Natural killer cell (primary cell): Measurements from ENCODE around the gene DCST1. TPM values are rescaled to one million over a fixed set of nuclear protein-coding genes. Genes with fewer than 3 reads are reported as not detected.

Experiments
- ATAC-seq, 3 donors: fragments of 150-1000 bp in 2 of 3; fragments of 200-7000 bp in 1 of 3; cut with Tn5 transposase; 1 replicate in 1 of 3; 2 replicates in 2 of 3; pipeline ENCODE4 v1.10.0; 2021; ENCODE audit warnings: mild to moderate bottlenecking in 2 of 3, moderate library complexity in 2 of 3
- DNase-seq, 2 donors: peaks; one replicate each; pipeline versions ENCODE4 v3.0.0 to v3.0.0-alpha.2; 2013 to 2021; ENCODE audit warnings: mixed read lengths in 1 of 2
- H3K27ac ChIP-seq: one replicate; pipeline ENCODE4 v1.5.1; 2013; ENCODE audit warnings: mild to moderate bottlenecking, low read length
- H3K27me3 ChIP-seq: one replicate; pipeline ENCODE4 v1.6.1; 2013; ENCODE audit warnings: low read length; ENCODE audit not compliant: control insufficient read depth, insufficient read depth
- H3K36me3 ChIP-seq: one replicate; pipeline ENCODE4 v1.6.1; 2013; ENCODE audit warnings: low read length; ENCODE audit not compliant: control insufficient read depth, insufficient read depth
- H3K4me1 ChIP-seq: one replicate; pipeline ENCODE4 v1.6.1; 2013; ENCODE audit warnings: low read length; ENCODE audit not compliant: control insufficient read depth, insufficient read depth
- H3K4me3 ChIP-seq: one replicate; pipeline ENCODE4 v1.5.1; 2013; ENCODE audit warnings: low read length
- H3K9me3 ChIP-seq: one replicate; pipeline ENCODE4 v1.6.1; 2013; ENCODE audit warnings: low read length; ENCODE audit not compliant: control insufficient read depth, insufficient read depth
- H3K27ac Mint-ChIP-seq, 2 donors: one replicate each; pipeline ENCODE4 v1.8.0; 2022; ENCODE audit warnings: mild to moderate bottlenecking in 2 of 2, mixed read lengths in 2 of 2, moderate library complexity in 1 of 2
- H3K27me3 Mint-ChIP-seq, 2 donors: one replicate each; pipeline ENCODE4 v1.8.0; 2022; ENCODE audit warnings: low read depth in 2 of 2, mixed read lengths in 2 of 2
- H3K36me3 Mint-ChIP-seq: one replicate; pipeline ENCODE4 v1.8.0; 2022; ENCODE audit warnings: mixed read lengths
- H3K4me1 Mint-ChIP-seq, 2 donors: one replicate each; pipeline ENCODE4 v1.8.0; 2022; ENCODE audit warnings: mixed read lengths in 2 of 2
- H3K4me3 Mint-ChIP-seq: one replicate; pipeline ENCODE4 v1.8.0; 2022; ENCODE audit warnings: mild to moderate bottlenecking, moderate library complexity, mixed read lengths
- H3K9me3 Mint-ChIP-seq, 2 donors: one replicate each; pipeline ENCODE4 v1.8.0; 2022; ENCODE audit warnings: mixed read lengths in 2 of 2
- WGBS: methylation state at CpG from one replicate; pipeline ENCODE4 v1.1.7; 2013; ENCODE audit warnings: missing lambda C conversion rate; ENCODE audit not compliant: insufficient coverage; 5-methylcytosine and 5-hydroxymethylcytosine counted together
- intact Hi-C: fragments of 100-400 bp; cut with micrococcal nuclease; formaldehyde crosslinking; loops from one replicate; pipeline ENCODE4 v1.14.2; 2022
- total RNA-seq, 4 donors: library from RNA; stranded (reverse); fragments of 120-200 nt in 1 of 4; gene quantifications; one replicate each; pipeline versions ENCODE4 v1.2.3 to v1.2.4, GENCODE V29; 2013 to 2022
- TF ChIP-seq, protein P1 (sequence below): fragments of 200-600 bp; IDR thresholded peaks from one replicate; pipeline ENCODE4 v1.8.0; 2022; ENCODE audit warnings: antibody characterized with exemption

The DCST1 gene
- total RNA-seq, 3 donors from 2014 or later (not counting 1 experiment from before 2014, with no cell fraction given) = 0.35 to 0.60 TPM; not detected in 1

DNA sequence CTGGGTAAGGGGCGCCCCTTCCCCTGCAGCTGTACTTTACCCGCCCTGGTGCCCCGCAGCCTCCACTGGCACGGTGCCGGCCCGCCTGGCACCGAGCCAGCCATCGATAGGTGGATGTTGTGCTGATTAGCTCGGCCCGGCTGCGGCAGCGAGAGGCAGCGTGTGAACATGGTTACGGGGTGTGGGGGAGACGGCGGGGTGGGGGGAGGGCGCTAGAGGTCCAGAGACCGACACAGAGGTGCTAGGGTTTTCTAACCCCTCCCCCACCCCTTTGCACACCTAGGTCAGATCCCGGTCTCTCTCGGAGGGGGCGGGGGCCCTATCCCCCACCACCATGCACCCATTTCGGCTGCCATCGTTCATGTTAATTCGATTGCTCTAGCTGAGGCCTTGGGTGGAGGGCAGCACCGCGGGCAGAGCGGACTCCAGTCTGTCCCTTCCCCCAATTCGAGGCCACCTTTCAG, 36.6 kb downstream of the DCST1 start:
- Mint-ChIP-seq H3K27ac (peak overlapping the region in 1 of 2 donors; percentile 33), H3K36me3 (no peaks in the 10 kb centered on the region), H3K9me3 (no peaks in the 10 kb centered on the region), H3K4me1 (peaks cover 6 to 40% of the 10 kb centered on the region in 2 donors), H3K27me3 (no peaks in the 10 kb centered on the region), H3K4me3 (peak overlapping the region; percentile 72)
- intact Hi-C loops = loop anchor here (2.0 kb wide), 1 partner anchor 15 kb away; no protein-coding TSS in a partner anchor
- H3K36me3 ChIP-seq = peaks cover 5% of the 10 kb centered on the region
- H3K27me3 ChIP-seq = no peaks in the 10 kb centered on the region
- ATAC-seq = no peak
- no peak for DNase-seq
- H3K27ac ChIP-seq = peak overlapping the region; percentile 46
- H3K4me3 ChIP-seq = peak overlapping the region; percentile 26
- TF ChIP-seq, protein P1, sequence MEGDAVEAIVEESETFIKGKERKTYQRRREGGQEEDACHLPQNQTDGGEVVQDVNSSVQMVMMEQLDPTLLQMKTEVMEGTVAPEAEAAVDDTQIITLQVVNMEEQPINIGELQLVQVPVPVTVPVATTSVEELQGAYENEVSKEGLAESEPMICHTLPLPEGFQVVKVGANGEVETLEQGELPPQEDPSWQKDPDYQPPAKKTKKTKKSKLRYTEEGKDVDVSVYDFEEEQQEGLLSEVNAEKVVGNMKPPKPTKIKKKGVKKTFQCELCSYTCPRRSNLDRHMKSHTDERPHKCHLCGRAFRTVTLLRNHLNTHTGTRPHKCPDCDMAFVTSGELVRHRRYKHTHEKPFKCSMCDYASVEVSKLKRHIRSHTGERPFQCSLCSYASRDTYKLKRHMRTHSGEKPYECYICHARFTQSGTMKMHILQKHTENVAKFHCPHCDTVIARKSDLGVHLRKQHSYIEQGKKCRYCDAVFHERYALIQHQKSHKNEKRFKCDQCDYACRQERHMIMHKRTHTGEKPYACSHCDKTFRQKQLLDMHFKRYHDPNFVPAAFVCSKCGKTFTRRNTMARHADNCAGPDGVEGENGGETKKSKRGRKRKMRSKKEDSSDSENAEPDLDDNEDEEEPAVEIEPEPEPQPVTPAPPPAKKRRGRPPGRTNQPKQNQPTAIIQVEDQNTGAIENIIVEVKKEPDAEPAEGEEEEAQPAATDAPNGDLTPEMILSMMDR = no peak
- peaks cover 37% of the 10 kb centered on the region for H3K4me1 ChIP-seq
- 68% methylated on average over 27 of the region's 28 CpGs for WGBS
- H3K9me3 ChIP-seq = no peaks in the 10 kb centered on the region

DNA sequence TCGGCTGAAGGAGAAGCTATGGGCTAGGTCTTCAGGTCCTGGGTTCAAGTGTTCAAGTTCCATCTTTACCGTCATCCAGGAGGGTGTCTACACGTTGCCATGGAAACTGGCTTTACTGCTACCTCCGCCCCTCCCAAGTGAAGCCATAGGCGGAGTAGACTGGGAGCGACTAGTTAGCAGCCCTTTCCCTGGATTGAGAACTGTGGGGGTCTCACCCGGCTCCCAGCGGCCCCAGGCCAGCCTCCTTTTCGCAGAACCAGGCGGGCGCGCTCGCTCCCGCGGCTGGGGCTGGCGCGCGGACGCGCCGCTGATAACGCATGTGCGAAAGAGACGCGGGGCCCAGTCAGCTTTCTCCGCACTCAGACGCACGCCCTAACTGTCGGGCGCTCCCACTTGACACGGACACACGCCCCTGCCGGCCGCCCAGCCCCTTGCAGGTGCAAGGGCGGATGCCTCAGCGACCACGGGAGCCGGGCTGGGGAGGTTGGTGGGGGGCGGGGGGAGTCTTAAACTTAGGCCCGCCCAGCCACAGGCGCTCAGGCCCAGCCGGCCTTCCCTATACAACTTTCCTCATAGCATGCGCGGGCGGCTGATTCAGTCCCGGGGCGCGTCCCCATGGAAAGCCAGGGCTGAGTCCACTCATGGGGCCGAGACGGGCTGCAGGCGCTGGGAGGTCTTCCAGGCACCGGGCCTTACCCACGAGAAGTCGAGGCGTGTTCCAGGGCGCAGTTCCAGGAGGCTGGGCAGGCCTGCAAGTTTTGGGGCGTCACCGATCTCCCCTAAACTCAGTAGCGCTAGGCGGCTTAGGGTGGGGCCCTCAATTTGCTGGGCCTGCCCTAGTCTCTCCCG, 37.3 kb downstream of the DCST1 start:
- H3K9me3 Mint-ChIP-seq = no peaks in the 10 kb centered on the region
- TF ChIP-seq, protein P1 = peak; percentile 59
- no peaks in the 10 kb centered on the region for H3K27me3 Mint-ChIP-seq
- DNase-seq = peak; percentile 74 to 89
- WGBS = 10% methylated on average over 60 of the region's 61 CpGs
- peak overlapping the region; percentile 72 for H3K4me3 Mint-ChIP-seq
- Histone ChIP-seq H3K27ac (peak overlapping the region; percentile 10), H3K27me3 (no peaks in the 10 kb centered on the region), H3K36me3 (peaks cover 5% of the 10 kb centered on the region), H3K4me1 (peaks cover 37% of the 10 kb centered on the region), H3K9me3 (no peaks in the 10 kb centered on the region), H3K4me3 (peak overlapping the region; percentile 26)
- peaks cover 6 to 40% of the 10 kb centered on the region in 2 donors for H3K4me1 Mint-ChIP-seq
- intact Hi-C loops = loop anchor here (2.0 kb wide), 1 partner anchor 14 kb away; no protein-coding TSS in a partner anchor
- no peaks in the 10 kb centered on the region for H3K36me3 Mint-ChIP-seq
- ATAC-seq = peak; percentile 94 to 98 (median 98)
- H3K27ac Mint-ChIP-seq = peak overlapping the region in 1 of 2 donors; percentile 33

DNA sequence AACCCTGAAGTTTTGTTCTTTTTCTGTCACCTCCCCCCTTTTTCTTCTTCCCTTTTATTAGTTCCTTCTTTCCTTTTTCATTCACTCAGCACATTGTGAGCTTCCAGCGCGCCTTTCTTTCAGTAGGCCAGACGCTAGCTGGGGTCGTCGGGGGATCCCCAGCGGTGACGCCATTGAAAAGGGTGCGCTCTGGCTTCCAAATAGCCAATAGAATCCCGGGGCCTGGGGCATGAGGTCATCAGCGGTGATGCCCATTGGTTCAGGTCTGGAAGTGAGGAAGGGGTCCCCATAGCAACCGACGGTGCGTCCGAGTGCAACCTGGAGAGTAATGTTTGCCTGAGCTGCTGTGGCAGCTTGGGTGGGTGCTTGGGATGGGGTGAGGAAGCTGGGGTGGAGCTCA, 38.1 kb downstream of the DCST1 start:
- 86% methylated on average over 14 of the region's 14 CpGs for WGBS
- Histone ChIP-seq H3K4me1 (peaks cover 37% of the 10 kb centered on the region), H3K27ac (no peak overlapping the region), H3K9me3 (no peaks in the 10 kb centered on the region), H3K27me3 (no peaks in the 10 kb centered on the region), H3K4me3 (no peak overlapping the region), H3K36me3 (peaks cover 5% of the 10 kb centered on the region)
- ATAC-seq (no peak), DNase-seq (no peak)
- H3K9me3 Mint-ChIP-seq = no peaks in the 10 kb centered on the region
- no peaks in the 10 kb centered on the region for H3K36me3 Mint-ChIP-seq
- peak overlapping the region; percentile 72 for H3K4me3 Mint-ChIP-seq
- TF ChIP-seq, protein P1 = no peak
- intact Hi-C loops = loop anchor here (2.0 kb wide), 1 partner anchor 13 kb away; no protein-coding TSS in a partner anchor
- H3K27ac Mint-ChIP-seq = peak overlapping the region in 1 of 2 donors; percentile 33
- peaks cover 6 to 36% of the 10 kb centered on the region in 2 donors for H3K4me1 Mint-ChIP-seq
- H3K27me3 Mint-ChIP-seq = no peaks in the 10 kb centered on the region
